Glutamatergic neuron (in vitro differentiated cells): ENCODE measurements around the gene CHM. TPM values are rescaled to one million over a fixed set of nuclear protein-coding genes. Genes with fewer than 3 reads are reported as not detected.

Experiments
- DNase-seq: peaks from one replicate; pipeline ENCODE4 v3.0.0; 2022
- H3K27ac Mint-ChIP-seq: one replicate; pipeline ENCODE4 v1.8.0; 2020; ENCODE audit warnings: mild to moderate bottlenecking, mixed read lengths, inconsistent platforms; ENCODE audit not compliant: unreplicated experiment
- H3K27me3 Mint-ChIP-seq: one replicate; pipeline ENCODE4 v1.8.0; 2020; ENCODE audit warnings: mild to moderate bottlenecking, moderate library complexity, mixed read lengths, inconsistent platforms; ENCODE audit not compliant: unreplicated experiment
- H3K36me3 Mint-ChIP-seq: one replicate; pipeline ENCODE4 v1.8.0; 2020; ENCODE audit warnings: mild to moderate bottlenecking, mixed read lengths, inconsistent platforms; ENCODE audit not compliant: unreplicated experiment
- H3K4me1 Mint-ChIP-seq: one replicate; pipeline ENCODE4 v1.8.0; 2020; ENCODE audit warnings: mild to moderate bottlenecking, low read depth, mixed read lengths, inconsistent platforms; ENCODE audit not compliant: unreplicated experiment
- H3K4me3 Mint-ChIP-seq: one replicate; pipeline ENCODE4 v1.8.0; 2020; ENCODE audit warnings: mild to moderate bottlenecking, mixed read lengths, inconsistent platforms; ENCODE audit not compliant: unreplicated experiment
- H3K9me3 Mint-ChIP-seq: one replicate; pipeline ENCODE4 v1.8.0; 2020; ENCODE audit warnings: mild to moderate bottlenecking, moderate library complexity, mixed read lengths, inconsistent platforms; ENCODE audit not compliant: unreplicated experiment
- total RNA-seq: library from RNA; stranded (reverse); fragmentation: NEBNext Ultra II Directional; extraction: Animal tissue kit (Norgen Biotek cat#: 25700); gene quantifications from one replicate; pipeline ENCODE4 v1.2.1, GENCODE V29; 2021; ENCODE audit not compliant: unreplicated experiment
- TF ChIP-seq, protein P1 (sequence below): fragments of 200-600 bp; sonication (generic); IDR thresholded peaks from one replicate; pipeline ENCODE4 v1.5.0; 2021; ENCODE audit not compliant: partially characterized antibody, unreplicated experiment

The CHM gene
- total RNA-seq, 1 donor from 2014 or later = 25.2 TPM

- peaks cover 8% of the 10 kb centered on the region for H3K4me1 Mint-ChIP-seq
Measured at GRCh38 chrX:85996555-85996954, 50.8 kb downstream of the CHM start.

GRCh38 chrX:85995641-85996040 is 51.7 kb downstream of the CHM start:
- Mint-ChIP-seq H3K9me3 (no peaks in the 10 kb centered on the region), H3K27ac (no peak overlapping the region), H3K36me3 (no peaks in the 10 kb centered on the region), H3K4me1 (peaks cover 4% of the 10 kb centered on the region), H3K4me3 (no peak overlapping the region), H3K27me3 (no peaks in the 10 kb centered on the region)
- TF ChIP-seq, protein P1, sequence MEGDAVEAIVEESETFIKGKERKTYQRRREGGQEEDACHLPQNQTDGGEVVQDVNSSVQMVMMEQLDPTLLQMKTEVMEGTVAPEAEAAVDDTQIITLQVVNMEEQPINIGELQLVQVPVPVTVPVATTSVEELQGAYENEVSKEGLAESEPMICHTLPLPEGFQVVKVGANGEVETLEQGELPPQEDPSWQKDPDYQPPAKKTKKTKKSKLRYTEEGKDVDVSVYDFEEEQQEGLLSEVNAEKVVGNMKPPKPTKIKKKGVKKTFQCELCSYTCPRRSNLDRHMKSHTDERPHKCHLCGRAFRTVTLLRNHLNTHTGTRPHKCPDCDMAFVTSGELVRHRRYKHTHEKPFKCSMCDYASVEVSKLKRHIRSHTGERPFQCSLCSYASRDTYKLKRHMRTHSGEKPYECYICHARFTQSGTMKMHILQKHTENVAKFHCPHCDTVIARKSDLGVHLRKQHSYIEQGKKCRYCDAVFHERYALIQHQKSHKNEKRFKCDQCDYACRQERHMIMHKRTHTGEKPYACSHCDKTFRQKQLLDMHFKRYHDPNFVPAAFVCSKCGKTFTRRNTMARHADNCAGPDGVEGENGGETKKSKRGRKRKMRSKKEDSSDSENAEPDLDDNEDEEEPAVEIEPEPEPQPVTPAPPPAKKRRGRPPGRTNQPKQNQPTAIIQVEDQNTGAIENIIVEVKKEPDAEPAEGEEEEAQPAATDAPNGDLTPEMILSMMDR = no peak
- DNase-seq = no peak

More at GRCh38 chrX:85996555-85996954, 50.8 kb downstream of the CHM start:
- DNase-seq = no peak
- no peaks in the 10 kb centered on the region for H3K9me3 Mint-ChIP-seq
- no peak overlapping the region for H3K4me3 Mint-ChIP-seq
- H3K27ac Mint-ChIP-seq = no peak overlapping the region
- TF ChIP-seq, protein P1 = no peak
- H3K36me3 Mint-ChIP-seq = no peaks in the 10 kb centered on the region
- H3K27me3 Mint-ChIP-seq = no peaks in the 10 kb centered on the region

DNA sequence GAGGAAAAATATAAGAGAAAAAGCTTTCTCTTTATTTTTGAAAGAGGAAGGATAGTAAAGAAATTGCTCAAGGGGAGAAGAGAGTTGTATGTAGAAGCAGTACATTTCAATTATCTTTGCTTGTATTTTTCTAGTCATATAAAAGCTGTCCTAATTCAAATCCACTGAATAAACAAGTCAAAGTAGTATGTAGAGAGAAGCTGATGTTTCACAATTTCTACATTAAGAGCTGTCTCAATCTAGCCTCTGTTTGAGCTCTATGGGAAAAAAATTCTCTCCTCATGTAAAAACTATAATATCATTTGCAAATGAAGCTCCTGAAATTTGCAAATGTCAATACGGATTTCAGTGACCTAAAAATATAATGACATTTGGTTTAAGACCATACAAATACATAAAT is 52.6 kb downstream of the CHM start:
- H3K27ac Mint-ChIP-seq = no peak overlapping the region
- no peaks in the 10 kb centered on the region for H3K36me3 Mint-ChIP-seq
- TF ChIP-seq, protein P1 = no peak
- H3K4me1 Mint-ChIP-seq = peaks cover 4% of the 10 kb centered on the region
- H3K4me3 Mint-ChIP-seq = no peak overlapping the region
- no peaks in the 10 kb centered on the region for H3K27me3 Mint-ChIP-seq
- no peak for DNase-seq
- no peaks in the 10 kb centered on the region for H3K9me3 Mint-ChIP-seq

- Mint-ChIP-seq H3K9me3 (no peaks in the 10 kb centered on the region), H3K36me3 (no peaks in the 10 kb centered on the region), H3K27ac (no peak overlapping the region), H3K27me3 (no peaks in the 10 kb centered on the region), H3K4me1 (peaks cover 4% of the 10 kb centered on the region), H3K4me3 (no peak overlapping the region)
- no peak for DNase-seq
- TF ChIP-seq, protein P1 = no peak
Measured at GRCh38 chrX:85994228-85994627, 53.1 kb downstream of the CHM start.

- peaks cover 4% of the 10 kb centered on the region for H3K4me1 Mint-ChIP-seq
- H3K27ac Mint-ChIP-seq = no peak overlapping the region
Measured at GRCh38 chrX:85993539-85994197, 53.7 kb downstream of the CHM start.

More at GRCh38 chrX:85993539-85994197, 53.7 kb downstream of the CHM start:
- TF ChIP-seq, protein P1 = no peak
- H3K36me3 Mint-ChIP-seq = no peaks in the 10 kb centered on the region
- no peaks in the 10 kb centered on the region for H3K27me3 Mint-ChIP-seq
- no peak overlapping the region for H3K4me3 Mint-ChIP-seq
- no peaks in the 10 kb centered on the region for H3K9me3 Mint-ChIP-seq
- DNase-seq = no peak
